ENCODE measurements around the gene MACROD1. TPM values are rescaled to one million over a fixed set of nuclear protein-coding genes. Genes with fewer than 3 reads are reported as not detected.

MACROD1 gene
- total and polyA plus RNA-seq, 2 donors (not counting 3 experiments of a cell fraction or from before 2014, with no cell fraction given): 11.0 to 16.2 TPM

GRCh38 chr11:64139049-64139448 is 26.9 kb downstream of the MACROD1 start:
- Histone ChIP-seq H3K27me3 (ENCODE audit: control insufficient read depth in 2 of 2, insufficient read depth in 2 of 2, low read length in 2 of 2) (no peaks in the 10 kb centered on the region), H2AFZ (ENCODE audit: low read depth, low read length) (no peak overlapping the region), H3K9me3 (replicated peaks; ENCODE audit: control insufficient read depth, insufficient read depth, low read length) (no peaks in the 10 kb centered on the region), H3K9me1 (replicated peaks; ENCODE audit: control insufficient read depth, extremely low read depth, insufficient read depth, low read length) (no peaks in the 10 kb centered on the region), H3K27ac (ENCODE audit: insufficient read depth, low read depth, low read length) (no peak overlapping the region), H3K79me2 (ENCODE audit: control insufficient read depth, insufficient read depth, low read length) (no peaks in the 10 kb centered on the region), H3K4me2 (ENCODE audit: insufficient read depth, low read length) (no peak overlapping the region), H3K4me1 (ENCODE audit: control insufficient read depth, extremely low read depth, insufficient read depth, low read length) (no peaks in the 10 kb centered on the region), H4K20me1 (replicated peaks; ENCODE audit: control insufficient read depth, extremely low read depth, insufficient read depth, low read length) (no peaks in the 10 kb centered on the region), H3K36me3 (ENCODE audit: control insufficient read depth in 2 of 2, extremely low read depth in 1 of 2, insufficient read depth in 2 of 2, low read length in 2 of 2) (no peaks in the 10 kb centered on the region), H3K4me3 (replicated peaks in 1 of 3; ENCODE audit: insufficient read depth in 1 of 3, low read depth in 1 of 3, low read length in 3 of 3) (no peak overlapping the region), H3K9ac (replicated peaks; ENCODE audit: extremely low read depth, insufficient read depth, low read length) (no peak overlapping the region)
- intact Hi-C loops (cut with micrococcal nuclease): no loop called here
- CTCF ChIA-PET: interaction anchor here (0.9 kb wide), 2 partner anchors 9 to 10 kb away, joined by 3 read pairs; no protein-coding TSS in a partner anchor
- FAIRE-seq: no peak
- TF ChIP-seq GATA2 (IDR thresholded peaks at IDR 0.05; ENCODE audit: insufficient read depth, insufficient read length, low read depth, low read length) (no peak), FOS (IDR thresholded peaks at IDR 0.05; ENCODE audit: borderline replicate concordance, insufficient read depth, low read length) (no peak), CTCF (IDR thresholded peaks at IDR 0.05; ENCODE audit: extremely low read depth in 1 of 2, insufficient read depth in 1 of 2, low read depth in 1 of 2, low read length in 2 of 2) (no peak), POLR2AphosphoS5 (IDR thresholded peaks at IDR 0.05; ENCODE audit: insufficient read depth, low read depth, low read length) (no peak), MAX (IDR thresholded peaks at IDR 0.05; ENCODE audit: insufficient read depth, insufficient read length) (no peak), JUN (IDR thresholded peaks at IDR 0.05; ENCODE audit: borderline replicate concordance, insufficient read depth, insufficient read length, low read depth) (no peak), POLR2A (IDR thresholded peaks at IDR 0.05; ENCODE audit: low read depth, low read length) (no peak)
- dilution Hi-C loops (cut with MboI; ENCODE audit: extremely low pct_ligation_motif_present, low sequenced_read_pairs): no loop called here
- POLR2A ChIA-PET: no interaction called here
- DNase-seq (ENCODE audit: low read depth, low spot score): no peak
- BruUV-seq (replicated peaks): no TSS peak

Data from endothelial cell of umbilical vein (primary cell).